Aorta (tissue), 5 donors: ENCODE measurements around the gene B2M. TPM values are rescaled to one million over a fixed set of nuclear protein-coding genes. Genes with fewer than 3 reads are reported as not detected.

Experiments
- ATAC-seq: fragments of 200-7000 bp; cut with Tn5 transposase; one replicate; pipeline ENCODE4 v1.9.1; 2022; ENCODE audit warnings: moderate library complexity; ENCODE audit not compliant: low FRiP score
- DNase-seq, 2 donors: peaks; one replicate each; pipeline ENCODE4 v3.0.0-alpha.2; 2020
- H3K27ac ChIP-seq, 2 donors: one replicate each; pipeline ENCODE4 v1.5.1; 2013; ENCODE audit warnings: low read length in 2 of 2, mild to moderate bottlenecking in 2 of 2, moderate library complexity in 2 of 2, control low read depth in 1 of 2, inconsistent platforms in 1 of 2, low read depth in 1 of 2
- H3K27me3 ChIP-seq, 2 donors: one replicate each; pipeline ENCODE4 v1.6.1; 2013; ENCODE audit warnings: control low read depth in 1 of 2, low read length in 1 of 2, mild to moderate bottlenecking in 1 of 2, moderate library complexity in 1 of 2; ENCODE audit not compliant: insufficient read depth in 2 of 2, control insufficient read depth in 1 of 2
- H3K36me3 ChIP-seq, 2 donors: one replicate each; pipeline ENCODE4 v1.6.1; 2013; ENCODE audit warnings: control low read depth in 1 of 2, low read length in 1 of 2, mild to moderate bottlenecking in 1 of 2; ENCODE audit not compliant: insufficient read depth in 2 of 2, control insufficient read depth in 1 of 2
- H3K4me1 ChIP-seq, 2 donors: one replicate each; pipeline ENCODE4 v1.6.1; 2013; ENCODE audit warnings: low read length in 2 of 2, control low read depth in 1 of 2, mild to moderate bottlenecking in 1 of 2, moderate library complexity in 1 of 2; ENCODE audit not compliant: insufficient read depth in 2 of 2, control insufficient read depth in 1 of 2
- H3K4me3 ChIP-seq, 2 donors: one replicate each; pipeline ENCODE4 v1.5.1; 2013; ENCODE audit warnings: low read length in 2 of 2, control low read depth in 1 of 2, mild to moderate bottlenecking in 1 of 2
- H3K9me3 ChIP-seq: one replicate; pipeline ENCODE4 v1.6.1; 2013; ENCODE audit warnings: mild to moderate bottlenecking, low read length; ENCODE audit not compliant: control insufficient read depth
- WGBS, 2 donors: extraction: QIAGEN DNeasy Blood & Tissue Kit; methylation state at CpG; one replicate each; pipeline ENCODE4 v1.1.7; 2013; 5-methylcytosine and 5-hydroxymethylcytosine counted together
- intact Hi-C, 2 donors: fragments of 100-400 bp; cut with DNase I; formaldehyde crosslinking; loops; one replicate each; pipeline versions ENCODE4 v1.14.2 to v1.15.0; 2022
- polyA plus RNA-seq, 2 donors: library from polyadenylated mRNA; stranded (reverse); fragments of 200-250 nt; gene quantifications; one replicate each; pipeline ENCODE4 v1.2.3, GENCODE V29; 2013
- total RNA-seq, 2 donors: library from RNA; stranded (reverse); fragmentation: NEBNext Ultra II Directional; extraction: Animal tissue kit (Norgen Biotek cat#: 25700); gene quantifications; one replicate each; pipeline ENCODE4 v1.2.1, GENCODE V29; 2021
- donor health status: healthy with polysubstance abuse.
- donor health status: Bipolar disorder and iron deficiency.
- donor health status: DM: no; HTN: no; CAD: no.
- donor health status: DM: no; HTN: no; CAD: no.
- donor health status: DM: yes; HTN: yes; CAD: no.

The B2M gene
- total and polyA plus RNA-seq, 4 donors = 2,130 to 4,026 (median 3,023) TPM

DNA sequence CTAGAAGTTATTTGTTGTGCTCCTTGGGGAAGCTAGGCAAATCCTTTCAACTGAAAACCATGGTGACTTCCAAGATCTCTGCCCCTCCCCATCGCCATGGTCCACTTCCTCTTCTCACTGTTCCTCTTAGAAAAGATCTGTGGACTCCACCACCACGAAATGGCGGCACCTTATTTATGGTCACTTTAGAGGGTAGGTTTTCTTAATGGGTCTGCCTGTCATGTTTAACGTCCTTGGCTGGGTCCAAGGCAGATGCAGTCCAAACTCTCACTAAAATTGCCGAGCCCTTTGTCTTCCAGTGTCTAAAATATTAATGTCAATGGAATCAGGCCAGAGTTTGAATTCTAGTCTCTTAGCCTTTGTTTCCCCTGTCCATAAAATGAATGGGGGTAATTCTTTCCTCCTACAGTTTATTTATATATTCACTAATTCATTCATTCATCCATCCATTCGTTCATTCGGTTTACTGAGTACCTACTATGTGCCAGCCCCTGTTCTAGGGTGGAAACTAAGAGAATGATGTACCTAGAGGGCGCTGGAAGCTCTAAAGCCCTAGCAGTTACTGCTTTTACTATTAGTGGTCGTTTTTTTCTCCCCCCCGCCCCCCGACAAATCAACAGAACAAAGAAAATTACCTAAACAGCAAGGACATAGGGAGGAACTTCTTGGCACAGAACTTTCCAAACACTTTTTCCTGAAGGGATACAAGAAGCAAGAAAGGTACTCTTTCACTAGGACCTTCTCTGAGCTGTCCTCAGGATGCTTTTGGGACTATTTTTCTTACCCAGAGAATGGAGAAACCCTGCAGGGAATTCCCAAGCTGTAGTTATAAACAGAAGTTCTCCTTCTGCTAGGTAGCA, 851 bp upstream of the B2M start:
- 31 to 33% methylated on average over 11 of the region's 11 CpGs for WGBS, 2 donors
- H3K4me1 ChIP-seq = peaks cover 0 to 1% of the 10 kb centered on the region in 2 donors
- H3K36me3 ChIP-seq = peaks cover 0 to 1% of the 10 kb centered on the region in 2 donors
- intact Hi-C loops = loop anchor here (2.0 to 5.0 kb wide), 2 partner anchors 18 to 48 kb away; partner anchors contain the start of gene SPG11 (in 2 of the 2)
- peak overlapping the region; percentile 92 for H3K27ac ChIP-seq
- ATAC-seq (no peak), DNase-seq (peak in 1 of 2 donors; percentile 81)
- H3K27me3 ChIP-seq = no peaks in the 10 kb centered on the region
- H3K9me3 ChIP-seq = no peaks in the 10 kb centered on the region
- peak overlapping the region; percentile 73 to 91 for H3K4me3 ChIP-seq

DNA sequence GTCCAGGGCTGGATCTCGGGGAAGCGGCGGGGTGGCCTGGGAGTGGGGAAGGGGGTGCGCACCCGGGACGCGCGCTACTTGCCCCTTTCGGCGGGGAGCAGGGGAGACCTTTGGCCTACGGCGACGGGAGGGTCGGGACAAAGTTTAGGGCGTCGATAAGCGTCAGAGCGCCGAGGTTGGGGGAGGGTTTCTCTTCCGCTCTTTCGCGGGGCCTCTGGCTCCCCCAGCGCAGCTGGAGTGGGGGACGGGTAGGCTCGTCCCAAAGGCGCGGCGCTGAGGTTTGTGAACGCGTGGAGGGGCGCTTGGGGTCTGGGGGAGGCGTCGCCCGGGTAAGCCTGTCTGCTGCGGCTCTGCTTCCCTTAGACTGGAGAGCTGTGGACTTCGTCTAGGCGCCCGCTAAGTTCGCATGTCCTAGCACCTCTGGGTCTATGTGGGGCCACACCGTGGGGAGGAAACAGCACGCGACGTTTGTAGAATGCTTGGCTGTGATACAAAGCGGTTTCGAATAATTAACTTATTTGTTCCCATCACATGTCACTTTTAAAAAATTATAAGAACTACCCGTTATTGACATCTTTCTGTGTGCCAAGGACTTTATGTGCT, 527 bp downstream of the B2M start:
- Histone ChIP-seq H3K36me3 (peaks cover 0 to 7% of the 10 kb centered on the region in 2 donors), H3K4me1 (peaks cover 0 to 1% of the 10 kb centered on the region in 2 donors), H3K27ac (peak overlapping the region; percentile 88 to 99), H3K4me3 (peak overlapping the region; percentile 77 to 96), H3K9me3 (no peaks in the 10 kb centered on the region), H3K27me3 (no peaks in the 10 kb centered on the region)
- intact Hi-C loops = loop anchor here (2.0 to 5.0 kb wide), 2 partner anchors 17 to 50 kb away; partner anchors contain the start of gene SPG11 (in 2 of the 2)
- peak; percentile 79 for ATAC-seq
- peak in 1 of 2 donors; percentile 67 for DNase-seq
- 0% methylated on average over 42 to 46 of the region's 46 CpGs for WGBS, 2 donors

DNA sequence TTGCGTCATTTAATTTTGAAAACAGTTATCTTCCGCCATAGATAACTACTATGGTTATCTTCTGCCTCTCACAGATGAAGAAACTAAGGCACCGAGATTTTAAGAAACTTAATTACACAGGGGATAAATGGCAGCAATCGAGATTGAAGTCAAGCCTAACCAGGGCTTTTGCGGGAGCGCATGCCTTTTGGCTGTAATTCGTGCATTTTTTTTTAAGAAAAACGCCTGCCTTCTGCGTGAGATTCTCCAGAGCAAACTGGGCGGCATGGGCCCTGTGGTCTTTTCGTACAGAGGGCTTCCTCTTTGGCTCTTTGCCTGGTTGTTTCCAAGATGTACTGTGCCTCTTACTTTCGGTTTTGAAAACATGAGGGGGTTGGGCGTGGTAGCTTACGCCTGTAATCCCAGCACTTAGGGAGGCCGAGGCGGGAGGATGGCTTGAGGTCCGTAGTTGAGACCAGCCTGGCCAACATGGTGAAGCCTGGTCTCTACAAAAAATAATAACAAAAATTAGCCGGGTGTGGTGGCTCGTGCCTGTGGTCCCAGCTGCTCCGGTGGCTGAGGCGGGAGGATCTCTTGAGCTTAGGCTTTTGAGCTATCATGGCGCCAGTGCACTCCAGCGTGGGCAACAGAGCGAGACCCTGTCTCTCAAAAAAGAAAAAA, 1.2 kb downstream of the B2M start:
- Histone ChIP-seq H3K27ac (peak overlapping the region in 1 of 2 donors; percentile 52), H3K4me3 (peak overlapping the region; percentile 77 to 96), H3K4me1 (peaks cover 0 to 1% of the 10 kb centered on the region in 2 donors), H3K27me3 (no peaks in the 10 kb centered on the region), H3K9me3 (no peaks in the 10 kb centered on the region), H3K36me3 (peaks cover 0 to 9% of the 10 kb centered on the region in 2 donors)
- peak; percentile 84 for ATAC-seq
- 11 to 16% methylated on average over 24 of the region's 24 CpGs for WGBS, 2 donors
- intact Hi-C loops = loop anchor here (5.0 kb wide), 1 partner anchor 50 kb away; the partner anchor contains the start of gene SPG11 (in 2 of the 2)
- peak; percentile 77 to 83 for DNase-seq

DNA sequence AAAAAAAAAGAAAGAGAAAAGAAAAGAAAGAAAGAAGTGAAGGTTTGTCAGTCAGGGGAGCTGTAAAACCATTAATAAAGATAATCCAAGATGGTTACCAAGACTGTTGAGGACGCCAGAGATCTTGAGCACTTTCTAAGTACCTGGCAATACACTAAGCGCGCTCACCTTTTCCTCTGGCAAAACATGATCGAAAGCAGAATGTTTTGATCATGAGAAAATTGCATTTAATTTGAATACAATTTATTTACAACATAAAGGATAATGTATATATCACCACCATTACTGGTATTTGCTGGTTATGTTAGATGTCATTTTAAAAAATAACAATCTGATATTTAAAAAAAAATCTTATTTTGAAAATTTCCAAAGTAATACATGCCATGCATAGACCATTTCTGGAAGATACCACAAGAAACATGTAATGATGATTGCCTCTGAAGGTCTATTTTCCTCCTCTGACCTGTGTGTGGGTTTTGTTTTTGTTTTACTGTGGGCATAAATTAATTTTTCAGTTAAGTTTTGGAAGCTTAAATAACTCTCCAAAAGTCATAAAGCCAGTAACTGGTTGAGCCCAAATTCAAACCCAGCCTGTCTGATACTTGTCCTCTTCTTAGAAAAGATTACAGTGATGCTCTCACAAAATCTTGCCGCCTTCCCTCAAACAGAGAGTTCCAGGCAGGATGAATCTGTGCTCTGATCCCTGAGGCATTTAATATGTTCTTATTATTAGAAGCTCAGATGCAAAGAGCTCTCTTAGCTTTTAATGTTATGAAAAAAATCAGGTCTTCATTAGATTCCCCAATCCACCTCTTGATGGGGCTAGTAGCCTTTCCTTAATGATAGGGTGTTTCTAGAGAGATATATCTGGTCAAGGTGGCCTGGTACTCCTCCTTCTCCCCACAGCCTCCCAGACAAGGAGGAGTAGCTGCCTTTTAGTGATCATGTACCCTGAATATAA, 2.0 kb downstream of the B2M start:
- 87 to 97% methylated on average over 5 of the region's 5 CpGs for WGBS, 2 donors
- H3K4me3 ChIP-seq = peak overlapping the region; percentile 77 to 96
- peak overlapping the region in 1 of 2 donors; percentile 32 for H3K27ac ChIP-seq
- intact Hi-C loops = loop anchor here (5.0 kb wide), 1 partner anchor 51 kb away; the partner anchor contains the start of gene SPG11 (in 2 of the 2)
- peaks cover 0 to 9% of the 10 kb centered on the region in 2 donors for H3K36me3 ChIP-seq
- H3K4me1 ChIP-seq = peaks cover 0 to 1% of the 10 kb centered on the region in 2 donors
- no peak for ATAC-seq
- no peaks in the 10 kb centered on the region for H3K27me3 ChIP-seq
- no peak for DNase-seq
- no peaks in the 10 kb centered on the region for H3K9me3 ChIP-seq

DNA sequence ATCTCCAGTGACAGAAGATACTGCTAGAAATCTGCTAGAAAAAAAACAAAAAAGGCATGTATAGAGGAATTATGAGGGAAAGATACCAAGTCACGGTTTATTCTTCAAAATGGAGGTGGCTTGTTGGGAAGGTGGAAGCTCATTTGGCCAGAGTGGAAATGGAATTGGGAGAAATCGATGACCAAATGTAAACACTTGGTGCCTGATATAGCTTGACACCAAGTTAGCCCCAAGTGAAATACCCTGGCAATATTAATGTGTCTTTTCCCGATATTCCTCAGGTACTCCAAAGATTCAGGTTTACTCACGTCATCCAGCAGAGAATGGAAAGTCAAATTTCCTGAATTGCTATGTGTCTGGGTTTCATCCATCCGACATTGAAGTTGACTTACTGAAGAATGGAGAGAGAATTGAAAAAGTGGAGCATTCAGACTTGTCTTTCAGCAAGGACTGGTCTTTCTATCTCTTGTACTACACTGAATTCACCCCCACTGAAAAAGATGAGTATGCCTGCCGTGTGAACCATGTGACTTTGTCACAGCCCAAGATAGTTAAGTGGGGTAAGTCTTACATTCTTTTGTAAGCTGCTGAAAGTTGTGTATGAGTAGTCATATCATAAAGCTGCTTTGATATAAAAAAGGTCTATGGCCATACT, 4.0 kb downstream of the B2M start:
- Histone ChIP-seq H3K36me3 (peaks cover 0 to 9% of the 10 kb centered on the region in 2 donors), H3K27me3 (no peaks in the 10 kb centered on the region), H3K27ac (no peak overlapping the region), H3K4me3 (no peak overlapping the region), H3K4me1 (peaks cover 0 to 1% of the 10 kb centered on the region in 2 donors), H3K9me3 (no peaks in the 10 kb centered on the region)
- intact Hi-C loops = no loop called here
- ATAC-seq = no peak
- 87 to 88% methylated on average over 6 of the region's 6 CpGs for WGBS, 2 donors
- no peak for DNase-seq

DNA sequence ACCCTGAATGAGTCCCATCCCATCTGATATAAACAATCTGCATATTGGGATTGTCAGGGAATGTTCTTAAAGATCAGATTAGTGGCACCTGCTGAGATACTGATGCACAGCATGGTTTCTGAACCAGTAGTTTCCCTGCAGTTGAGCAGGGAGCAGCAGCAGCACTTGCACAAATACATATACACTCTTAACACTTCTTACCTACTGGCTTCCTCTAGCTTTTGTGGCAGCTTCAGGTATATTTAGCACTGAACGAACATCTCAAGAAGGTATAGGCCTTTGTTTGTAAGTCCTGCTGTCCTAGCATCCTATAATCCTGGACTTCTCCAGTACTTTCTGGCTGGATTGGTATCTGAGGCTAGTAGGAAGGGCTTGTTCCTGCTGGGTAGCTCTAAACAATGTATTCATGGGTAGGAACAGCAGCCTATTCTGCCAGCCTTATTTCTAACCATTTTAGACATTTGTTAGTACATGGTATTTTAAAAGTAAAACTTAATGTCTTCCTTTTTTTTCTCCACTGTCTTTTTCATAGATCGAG, 4.5 kb downstream of the B2M start:
- Histone ChIP-seq H3K36me3 (peaks cover 0 to 9% of the 10 kb centered on the region in 2 donors), H3K27me3 (no peaks in the 10 kb centered on the region), H3K27ac (no peak overlapping the region), H3K4me1 (peaks cover 0 to 1% of the 10 kb centered on the region in 2 donors), H3K9me3 (no peaks in the 10 kb centered on the region), H3K4me3 (no peak overlapping the region)
- ATAC-seq (no peak), DNase-seq (no peak)
- intact Hi-C loops = no loop called here
- 91% methylated on average over 2 of the region's 2 CpGs for WGBS, 2 donors

DNA sequence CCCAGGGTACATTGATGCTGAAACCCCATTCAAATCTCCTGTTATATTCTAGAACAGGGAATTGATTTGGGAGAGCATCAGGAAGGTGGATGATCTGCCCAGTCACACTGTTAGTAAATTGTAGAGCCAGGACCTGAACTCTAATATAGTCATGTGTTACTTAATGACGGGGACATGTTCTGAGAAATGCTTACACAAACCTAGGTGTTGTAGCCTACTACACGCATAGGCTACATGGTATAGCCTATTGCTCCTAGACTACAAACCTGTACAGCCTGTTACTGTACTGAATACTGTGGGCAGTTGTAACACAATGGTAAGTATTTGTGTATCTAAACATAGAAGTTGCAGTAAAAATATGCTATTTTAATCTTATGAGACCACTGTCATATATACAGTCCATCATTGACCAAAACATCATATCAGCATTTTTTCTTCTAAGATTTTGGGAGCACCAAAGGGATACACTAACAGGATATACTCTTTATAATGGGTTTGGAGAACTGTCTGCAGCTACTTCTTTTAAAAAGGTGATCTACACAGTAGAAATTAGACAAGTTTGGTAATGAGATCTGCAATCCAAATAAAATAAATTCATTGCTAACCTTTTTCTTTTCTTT, 5.8 kb downstream of the B2M start:
- H3K4me1 ChIP-seq = peaks cover 0 to 1% of the 10 kb centered on the region in 2 donors
- no peaks in the 10 kb centered on the region for H3K9me3 ChIP-seq
- intact Hi-C loops = no loop called here
- DNase-seq = no peak
- H3K36me3 ChIP-seq = peaks cover 0 to 9% of the 10 kb centered on the region in 2 donors
- H3K27me3 ChIP-seq = no peaks in the 10 kb centered on the region
- H3K4me3 ChIP-seq = no peak overlapping the region
- no peak overlapping the region for H3K27ac ChIP-seq
- ATAC-seq = no peak
- 90 to 93% methylated on average over 2 of the region's 2 CpGs for WGBS, 2 donors
